Uterus (tissue), 4 donors: ENCODE measurements around the gene LIFR. TPM values are rescaled to one million over a fixed set of nuclear protein-coding genes. Genes with fewer than 3 reads are reported as not detected.
"Not testable (repeated sequence)": the region's sequence is repeated elsewhere in the genome, so short reads cannot be mapped to it uniquely, and the experiment has no call there.

Source experiments
- DNase-seq, 2 donors: peaks; one replicate each; pipeline ENCODE4 v3.0.0-alpha.2; 2019 to 2020
- H3K27ac ChIP-seq, 2 donors: fragments of 200-600 bp; sonication (generic); 1 replicate in 1 of 2; 2 replicates in 1 of 2; pipeline ENCODE4 v1.5.1; 2016 to 2018
- H3K27me3 ChIP-seq, 2 donors: fragments of 200-600 bp; sonication (generic); one replicate each; pipeline ENCODE4 v1.5.1; 2018 to 2019; ENCODE audit warnings: control low read depth in 1 of 2
- H3K36me3 ChIP-seq, 2 donors: fragments of 200-600 bp; sonication (generic); one replicate each; pipeline ENCODE4 v1.5.1; 2019; ENCODE audit warnings: control low read depth in 1 of 2
- H3K4me1 ChIP-seq, 2 donors: fragments of 200-600 bp; sonication (generic); one replicate each; pipeline ENCODE4 v1.5.1; 2018 to 2019; ENCODE audit warnings: control low read depth in 1 of 2
- H3K4me3 ChIP-seq, 2 donors: fragments of 200-600 bp; sonication (generic); 1 replicate in 1 of 2; 2 replicates in 1 of 2; pipeline ENCODE4 v1.5.1; 2018 to 2019; ENCODE audit warnings: mild to moderate bottlenecking in 1 of 2
- H3K9me3 ChIP-seq, 2 donors: fragments of 200-600 bp; sonication (generic); one replicate each; pipeline ENCODE4 v1.5.1; 2019; ENCODE audit warnings: control low read depth in 1 of 2
- POLR2A ChIP-seq, 2 donors: fragments of 450-650 bp; IDR thresholded peaks; one replicate each; pipeline ENCODE4 v1.6.1; 2016; ENCODE audit warnings: antibody characterized with exemption in 2 of 2, mild to moderate bottlenecking in 1 of 2, moderate library complexity in 1 of 2
- intact Hi-C: fragments of 100-400 bp; cut with DNase I; formaldehyde crosslinking; loops from one replicate; pipeline ENCODE4 v1.15.1; 2023; ENCODE audit warnings: low total_unique reads
- total RNA-seq, 4 donors: library from RNA; depleted of rRNA in 3 of 4; stranded (reverse); fragments of >200 nt in 3 of 4; gene quantifications; one replicate each; pipeline versions ENCODE4 v1.1.0 to v1.2.4, GENCODE V29; 2014 to 2023
- TF ChIP-seq, protein P1 (sequence below), 4 experiments: fragments of 200-600 bp in 2 of 4; fragments of 450-650 bp in 2 of 4; sonication (generic) in 2 of 4; IDR thresholded peaks; one replicate each; pipeline ENCODE4 v1.5.1; 2016 to 2019; ENCODE audit warnings: antibody characterized with exemption in 4 of 4, mild to moderate bottlenecking in 2 of 4, moderate library complexity in 1 of 4
- donor health status: DM: yes; HTN: yes; CAD: no.

The LIFR gene
- total RNA-seq, 4 donors from 2014 or later = 141 to 310 (median 232) TPM

DNA sequence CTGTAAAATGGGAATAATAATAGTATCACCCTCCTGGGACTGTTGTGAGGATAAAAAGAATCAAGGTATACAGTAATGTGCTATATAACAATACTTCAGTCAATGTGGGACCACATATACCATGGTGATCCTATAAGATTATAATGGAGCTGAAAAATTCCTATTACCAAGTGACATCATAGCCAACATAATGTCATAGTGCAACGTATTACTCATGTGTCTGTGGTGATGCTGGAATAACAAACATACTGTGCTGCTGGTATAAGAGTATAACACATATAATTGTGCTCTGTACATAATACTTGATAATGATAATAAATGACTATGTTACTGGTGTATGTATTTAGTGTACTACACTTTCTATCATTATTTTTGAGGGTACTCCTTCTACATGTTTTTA lies 38.1 kb downstream of the LIFR start:
- H3K27me3 ChIP-seq = no peaks in the 10 kb centered on the region
- TF ChIP-seq, protein P1, sequence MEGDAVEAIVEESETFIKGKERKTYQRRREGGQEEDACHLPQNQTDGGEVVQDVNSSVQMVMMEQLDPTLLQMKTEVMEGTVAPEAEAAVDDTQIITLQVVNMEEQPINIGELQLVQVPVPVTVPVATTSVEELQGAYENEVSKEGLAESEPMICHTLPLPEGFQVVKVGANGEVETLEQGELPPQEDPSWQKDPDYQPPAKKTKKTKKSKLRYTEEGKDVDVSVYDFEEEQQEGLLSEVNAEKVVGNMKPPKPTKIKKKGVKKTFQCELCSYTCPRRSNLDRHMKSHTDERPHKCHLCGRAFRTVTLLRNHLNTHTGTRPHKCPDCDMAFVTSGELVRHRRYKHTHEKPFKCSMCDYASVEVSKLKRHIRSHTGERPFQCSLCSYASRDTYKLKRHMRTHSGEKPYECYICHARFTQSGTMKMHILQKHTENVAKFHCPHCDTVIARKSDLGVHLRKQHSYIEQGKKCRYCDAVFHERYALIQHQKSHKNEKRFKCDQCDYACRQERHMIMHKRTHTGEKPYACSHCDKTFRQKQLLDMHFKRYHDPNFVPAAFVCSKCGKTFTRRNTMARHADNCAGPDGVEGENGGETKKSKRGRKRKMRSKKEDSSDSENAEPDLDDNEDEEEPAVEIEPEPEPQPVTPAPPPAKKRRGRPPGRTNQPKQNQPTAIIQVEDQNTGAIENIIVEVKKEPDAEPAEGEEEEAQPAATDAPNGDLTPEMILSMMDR (IDR thresholded peaks at IDR 0.05) = no peak
- no peak for TF ChIP-seq POLR2A (IDR thresholded peaks at IDR 0.05)
- DNase-seq = no peak
- no peak overlapping the region for H3K4me3 ChIP-seq
- H3K36me3 ChIP-seq = no peaks in the 10 kb centered on the region
- H3K9me3 ChIP-seq = no peaks in the 10 kb centered on the region
- H3K27ac ChIP-seq = no peak overlapping the region
- intact Hi-C loops = no loop called here
- H3K4me1 ChIP-seq = no peaks in the 10 kb centered on the region

- H3K27ac ChIP-seq, H3K27me3 ChIP-seq, H3K4me1 ChIP-seq, H3K9me3 ChIP-seq, DNase-seq, H3K36me3 ChIP-seq, H3K4me3 ChIP-seq, intact Hi-C loops: not testable (repeated sequence)
These were observed 39.8 kb downstream of the LIFR start for GRCh38 chr5:38516649-38517048.

DNA sequence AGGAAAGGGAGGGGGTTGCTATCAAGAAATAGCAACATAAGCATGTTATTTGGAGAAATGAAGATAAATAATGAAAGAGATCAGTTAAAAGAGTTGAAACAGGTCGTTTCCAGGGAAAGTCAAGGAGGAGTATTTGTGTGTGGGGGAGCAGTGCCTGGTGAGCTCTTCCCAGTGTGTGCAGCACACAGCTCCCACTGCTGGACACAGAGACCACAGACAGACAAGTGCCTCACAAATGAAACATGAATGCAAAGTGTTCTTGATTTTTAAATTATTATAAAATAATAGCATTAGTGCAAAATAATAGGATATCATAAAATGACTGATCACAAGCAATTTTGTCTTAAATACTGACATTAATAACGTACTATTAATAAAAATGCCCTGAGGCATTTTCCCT lies 40.8 kb downstream of the LIFR start:
- Histone ChIP-seq H3K36me3 (no peaks in the 10 kb centered on the region), H3K9me3 (no peaks in the 10 kb centered on the region), H3K27me3 (no peaks in the 10 kb centered on the region), H3K4me3 (no peak overlapping the region), H3K4me1 (no peaks in the 10 kb centered on the region), H3K27ac (no peak overlapping the region)
- intact Hi-C loops = no loop called here
- peak in 1 of 2 donors; percentile 22 for DNase-seq
- no peak for TF ChIP-seq POLR2A (IDR thresholded peaks at IDR 0.05)
- TF ChIP-seq, protein P1 (IDR thresholded peaks at IDR 0.05) = peak; percentile 15 to 43 (median 34)

GRCh38 chr5:38515092-38515491 lies 41.4 kb downstream of the LIFR start:
- Histone ChIP-seq H3K4me1 (no peaks in the 10 kb centered on the region), H3K36me3 (no peaks in the 10 kb centered on the region), H3K27ac (no peak overlapping the region), H3K27me3 (no peaks in the 10 kb centered on the region), H3K4me3 (no peak overlapping the region), H3K9me3 (no peaks in the 10 kb centered on the region)
- no peak for DNase-seq
- TF ChIP-seq, protein P1 (IDR thresholded peaks at IDR 0.05) = no peak
- no peak for TF ChIP-seq POLR2A (IDR thresholded peaks at IDR 0.05)
- intact Hi-C loops = no loop called here

GRCh38 chr5:38509185-38509584 lies 47.3 kb downstream of the LIFR start:
- intact Hi-C loops = no loop called here
- no peaks in the 10 kb centered on the region for H3K9me3 ChIP-seq
- TF ChIP-seq, protein P1 (IDR thresholded peaks at IDR 0.05) = no peak
- TF ChIP-seq POLR2A (IDR thresholded peaks at IDR 0.05) = no peak

GRCh38 chr5:38506302-38506701 lies 50.1 kb downstream of the LIFR start:
- DNase-seq = no peak

More at GRCh38 chr5:38509185-38509584, 47.3 kb downstream of the LIFR start:
- no peaks in the 10 kb centered on the region for H3K27me3 ChIP-seq
- no peaks in the 10 kb centered on the region for H3K4me1 ChIP-seq
- H3K4me3 ChIP-seq = no peak overlapping the region
- no peak for DNase-seq
- H3K27ac ChIP-seq = no peak overlapping the region
- peaks cover 2% of the 10 kb centered on the region in 2 donors for H3K36me3 ChIP-seq

More at GRCh38 chr5:38506302-38506701, 50.1 kb downstream of the LIFR start:
- Histone ChIP-seq H3K4me3 (no peak overlapping the region), H3K27me3 (no peaks in the 10 kb centered on the region), H3K36me3 (peaks cover 2% of the 10 kb centered on the region in 2 donors), H3K27ac (no peak overlapping the region), H3K4me1 (no peaks in the 10 kb centered on the region), H3K9me3 (no peaks in the 10 kb centered on the region)
- TF ChIP-seq, protein P1 (IDR thresholded peaks at IDR 0.05) = no peak
- TF ChIP-seq POLR2A (IDR thresholded peaks at IDR 0.05) = no peak
- intact Hi-C loops = no loop called here
